Kidney capillary endothelial cell (primary cell): ENCODE data around the gene TRAPPC1.

Source experiments
- DNase-seq: peaks from one replicate; pipeline ENCODE4 v3.0.0-alpha.2; 2018; ENCODE audit warnings: low spot score

Gene TRAPPC1

GRCh38 chr17:7897773-7898172 lies 34.0 kb downstream of the TRAPPC1 start:
- peak; percentile 24 for DNase-seq

- no peak for DNase-seq
These were observed 34.7 kb downstream of the TRAPPC1 start for GRCh38 chr17:7897090-7897489.

GRCh38 chr17:7894866-7895265 lies 36.9 kb downstream of the TRAPPC1 start:
- DNase-seq = no peak

GRCh38 chr17:7894226-7894625 lies 37.5 kb downstream of the TRAPPC1 start:
- no peak for DNase-seq

GRCh38 chr17:7893187-7893880 lies 38.4 kb downstream of the TRAPPC1 start:
- DNase-seq = no peak

GRCh38 chr17:7889166-7889955 lies 42.4 kb downstream of the TRAPPC1 start:
- DNase-seq = peak; percentile 95

- peak; percentile 66 for DNase-seq
These were observed 43.4 kb downstream of the TRAPPC1 start, which contains the start of gene CHD3 for GRCh38 chr17:7888184-7888920. Gene CHD3, plus strand, starts transcription at chr17:7888789. Its CDS starts 212 bp downstream, at chr17:7889001.

- peak; percentile 92 for DNase-seq
These were observed 44.1 kb downstream of the TRAPPC1 start for GRCh38 chr17:7887482-7888183.

GRCh38 chr17:7887038-7887481 lies 44.7 kb downstream of the TRAPPC1 start:
- peak; percentile 87 for DNase-seq

- peak; percentile 47 for DNase-seq
These were observed 45.3 kb downstream of the TRAPPC1 start for GRCh38 chr17:7886227-7887037.

GRCh38 chr17:7885367-7886226 lies 46.1 kb downstream of the TRAPPC1 start:
- DNase-seq = peak; percentile 30

GRCh38 chr17:7884581-7885366 lies 47.0 kb downstream of the TRAPPC1 start:
- no peak for DNase-seq

GRCh38 chr17:7883781-7884386 lies 47.9 kb downstream of the TRAPPC1 start:
- peak; percentile 25 for DNase-seq

GRCh38 chr17:7882629-7883028 lies 49.1 kb downstream of the TRAPPC1 start:
- no peak for DNase-seq

GRCh38 chr17:7882068-7882467 lies 49.7 kb downstream of the TRAPPC1 start:
- no peak for DNase-seq

- no peak for DNase-seq
These were observed 50.3 kb downstream of the TRAPPC1 start for GRCh38 chr17:7881276-7882054.
